Glutamatergic neuron (in vitro differentiated cells): ENCODE results near the gene FIGNL2. TPM values are rescaled to one million over a fixed set of nuclear protein-coding genes. Genes with fewer than 3 reads are reported as not detected.

Experiments used
- DNase-seq: peaks from one replicate; pipeline ENCODE4 v3.0.0; 2022
- H3K27ac Mint-ChIP-seq: one replicate; pipeline ENCODE4 v1.8.0; 2020; ENCODE audit warnings: mild to moderate bottlenecking, mixed read lengths, inconsistent platforms; ENCODE audit not compliant: unreplicated experiment
- H3K27me3 Mint-ChIP-seq: one replicate; pipeline ENCODE4 v1.8.0; 2020; ENCODE audit warnings: mild to moderate bottlenecking, moderate library complexity, mixed read lengths, inconsistent platforms; ENCODE audit not compliant: unreplicated experiment
- H3K36me3 Mint-ChIP-seq: one replicate; pipeline ENCODE4 v1.8.0; 2020; ENCODE audit warnings: mild to moderate bottlenecking, mixed read lengths, inconsistent platforms; ENCODE audit not compliant: unreplicated experiment
- H3K4me1 Mint-ChIP-seq: one replicate; pipeline ENCODE4 v1.8.0; 2020; ENCODE audit warnings: mild to moderate bottlenecking, low read depth, mixed read lengths, inconsistent platforms; ENCODE audit not compliant: unreplicated experiment
- H3K4me3 Mint-ChIP-seq: one replicate; pipeline ENCODE4 v1.8.0; 2020; ENCODE audit warnings: mild to moderate bottlenecking, mixed read lengths, inconsistent platforms; ENCODE audit not compliant: unreplicated experiment
- H3K9me3 Mint-ChIP-seq: one replicate; pipeline ENCODE4 v1.8.0; 2020; ENCODE audit warnings: mild to moderate bottlenecking, moderate library complexity, mixed read lengths, inconsistent platforms; ENCODE audit not compliant: unreplicated experiment
- total RNA-seq: library from RNA; stranded (reverse); fragmentation: NEBNext Ultra II Directional; extraction: Animal tissue kit (Norgen Biotek cat#: 25700); gene quantifications from one replicate; pipeline ENCODE4 v1.2.1, GENCODE V29; 2021; ENCODE audit not compliant: unreplicated experiment
- TF ChIP-seq, protein P1 (sequence below): fragments of 200-600 bp; sonication (generic); IDR thresholded peaks from one replicate; pipeline ENCODE4 v1.5.0; 2021; ENCODE audit not compliant: partially characterized antibody, unreplicated experiment

Gene FIGNL2
- total RNA-seq, 1 donor from 2014 or later = 107 TPM

DNA sequence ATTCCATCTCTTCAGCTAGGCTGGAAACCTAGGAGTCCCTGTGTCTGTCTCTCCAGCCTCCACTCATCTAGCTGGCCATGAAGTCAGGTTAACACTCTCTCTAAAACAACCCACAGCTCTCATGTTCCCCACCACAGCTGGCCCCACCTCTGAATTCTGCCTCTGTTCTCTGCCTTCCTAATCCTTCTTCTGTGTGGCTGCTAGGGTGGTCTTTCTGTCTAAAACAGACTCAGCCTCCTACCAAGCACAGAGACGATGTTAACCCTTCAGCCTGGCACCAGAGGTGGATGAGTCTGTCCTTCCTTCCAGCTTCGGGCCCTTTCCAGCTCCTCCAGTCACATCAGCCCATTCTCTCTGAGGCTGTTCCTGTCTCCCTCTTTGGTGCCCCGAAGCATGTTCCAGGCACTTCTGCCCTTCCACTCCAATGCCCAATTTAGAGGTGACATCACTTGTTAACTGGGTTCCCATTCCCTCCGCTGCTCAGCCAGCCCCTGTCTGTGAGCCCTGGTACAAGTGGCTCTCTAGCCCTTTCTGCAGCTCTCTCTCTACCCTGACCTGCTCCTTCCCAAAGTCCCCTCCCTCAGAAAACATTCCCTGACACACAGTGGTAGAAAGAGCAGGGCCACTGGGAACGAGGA lies 9.1 kb downstream of the FIGNL2 start:
- Mint-ChIP-seq H3K27ac (peak overlapping the region; percentile 85), H3K4me3 (peak overlapping the region; percentile 80), H3K9me3 (peaks cover 11% of the 10 kb centered on the region), H3K4me1 (peaks cover 63% of the 10 kb centered on the region), H3K36me3 (no peaks in the 10 kb centered on the region), H3K27me3 (peaks cover 25% of the 10 kb centered on the region)
- no peak for DNase-seq
- TF ChIP-seq, protein P1, sequence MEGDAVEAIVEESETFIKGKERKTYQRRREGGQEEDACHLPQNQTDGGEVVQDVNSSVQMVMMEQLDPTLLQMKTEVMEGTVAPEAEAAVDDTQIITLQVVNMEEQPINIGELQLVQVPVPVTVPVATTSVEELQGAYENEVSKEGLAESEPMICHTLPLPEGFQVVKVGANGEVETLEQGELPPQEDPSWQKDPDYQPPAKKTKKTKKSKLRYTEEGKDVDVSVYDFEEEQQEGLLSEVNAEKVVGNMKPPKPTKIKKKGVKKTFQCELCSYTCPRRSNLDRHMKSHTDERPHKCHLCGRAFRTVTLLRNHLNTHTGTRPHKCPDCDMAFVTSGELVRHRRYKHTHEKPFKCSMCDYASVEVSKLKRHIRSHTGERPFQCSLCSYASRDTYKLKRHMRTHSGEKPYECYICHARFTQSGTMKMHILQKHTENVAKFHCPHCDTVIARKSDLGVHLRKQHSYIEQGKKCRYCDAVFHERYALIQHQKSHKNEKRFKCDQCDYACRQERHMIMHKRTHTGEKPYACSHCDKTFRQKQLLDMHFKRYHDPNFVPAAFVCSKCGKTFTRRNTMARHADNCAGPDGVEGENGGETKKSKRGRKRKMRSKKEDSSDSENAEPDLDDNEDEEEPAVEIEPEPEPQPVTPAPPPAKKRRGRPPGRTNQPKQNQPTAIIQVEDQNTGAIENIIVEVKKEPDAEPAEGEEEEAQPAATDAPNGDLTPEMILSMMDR = no peak

DNA sequence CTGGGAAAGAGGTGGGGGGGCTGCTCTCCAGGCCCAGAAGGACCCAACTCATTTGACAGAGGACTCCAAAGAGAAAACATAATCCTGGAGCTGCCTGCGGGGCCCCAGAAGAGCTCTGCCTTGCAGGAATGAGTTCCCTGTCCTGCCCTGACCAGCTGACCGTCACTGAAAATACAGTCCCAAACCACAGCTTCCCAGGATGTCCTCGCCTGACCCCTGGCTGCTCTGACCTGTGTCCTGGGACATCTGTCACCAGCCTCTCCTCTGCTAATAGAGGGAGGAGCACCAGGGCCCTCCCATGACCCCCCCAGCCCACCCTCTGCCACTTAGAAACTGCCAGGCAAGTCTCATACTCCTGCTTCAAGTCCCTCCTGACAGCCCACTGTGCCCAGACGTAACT lies 9.8 kb downstream of the FIGNL2 start:
- H3K9me3 Mint-ChIP-seq = peaks cover 15% of the 10 kb centered on the region
- peaks cover 62% of the 10 kb centered on the region for H3K4me1 Mint-ChIP-seq
- DNase-seq = no peak
- H3K27ac Mint-ChIP-seq = no peak overlapping the region
- TF ChIP-seq, protein P1 = no peak
- peak overlapping the region; percentile 80 for H3K4me3 Mint-ChIP-seq
- H3K27me3 Mint-ChIP-seq = peaks cover 30% of the 10 kb centered on the region
- peaks cover 3% of the 10 kb centered on the region for H3K36me3 Mint-ChIP-seq

DNA sequence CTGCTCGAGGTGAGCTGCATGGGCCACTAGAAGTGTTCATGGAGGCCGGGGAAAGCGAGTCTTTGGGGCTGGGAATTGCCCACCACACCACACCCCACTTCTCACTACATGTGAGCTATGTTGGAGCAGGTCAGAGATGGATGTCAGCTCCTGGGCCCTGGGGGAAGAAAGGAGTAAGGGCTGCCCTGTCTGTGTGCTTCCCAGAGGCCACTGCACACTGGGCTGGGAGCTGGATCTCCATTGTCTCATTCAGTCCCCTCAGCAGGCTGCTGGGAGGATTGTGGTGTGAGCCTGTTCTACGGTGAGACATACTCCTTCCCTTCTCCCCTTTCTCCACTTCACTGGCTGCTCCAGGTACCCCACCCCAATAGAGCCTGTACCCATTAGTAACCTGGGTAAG lies 10.5 kb downstream of the FIGNL2 start:
- Mint-ChIP-seq H3K4me3 (peak overlapping the region; percentile 76), H3K36me3 (peaks cover 5% of the 10 kb centered on the region), H3K27me3 (peaks cover 31% of the 10 kb centered on the region), H3K27ac (peak overlapping the region; percentile 97), H3K4me1 (peaks cover 62% of the 10 kb centered on the region), H3K9me3 (peaks cover 17% of the 10 kb centered on the region)
- no peak for DNase-seq
- TF ChIP-seq, protein P1 = no peak

DNA sequence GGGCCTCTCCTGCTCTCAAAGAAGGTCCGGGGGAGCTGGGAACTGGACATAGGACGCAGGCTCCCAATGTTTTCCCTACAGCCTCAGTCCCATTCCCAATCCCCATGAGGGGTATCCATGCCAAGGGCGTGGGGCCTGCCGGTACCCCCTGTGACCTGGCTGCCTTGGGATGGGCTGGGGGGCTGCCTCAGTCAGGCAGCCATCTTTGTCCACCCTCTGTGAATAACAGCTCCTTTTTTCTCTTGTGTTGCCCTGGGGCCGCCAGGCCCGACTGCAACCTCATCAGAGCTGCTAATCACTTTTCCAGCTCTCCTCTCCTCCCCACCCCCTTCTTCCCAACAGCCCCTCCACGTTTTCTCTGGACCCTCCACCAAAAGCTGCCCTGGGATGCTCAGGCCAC lies 11.2 kb downstream of the FIGNL2 start:
- Mint-ChIP-seq H3K36me3 (peaks cover 5% of the 10 kb centered on the region), H3K4me1 (peaks cover 69% of the 10 kb centered on the region)

DNA sequence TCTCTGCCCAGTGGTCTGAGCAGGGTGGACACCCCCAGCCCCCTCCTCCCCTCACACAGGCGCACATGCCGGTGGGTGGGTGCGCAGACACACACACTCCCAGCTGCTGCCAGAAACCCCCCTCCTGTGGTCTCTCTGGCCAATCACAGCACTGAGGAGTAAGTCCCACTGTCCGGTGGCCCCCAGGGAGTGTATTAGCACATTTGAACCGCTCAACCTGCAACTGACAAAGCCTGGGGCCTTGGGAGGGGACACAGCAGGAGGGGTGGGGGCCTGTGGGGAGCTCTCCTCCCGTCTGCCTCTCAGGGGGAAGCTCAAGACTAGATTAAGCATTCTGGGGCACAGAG lies 11.7 kb downstream of the FIGNL2 start:
- Mint-ChIP-seq H3K4me1 (peaks cover 69% of the 10 kb centered on the region), H3K4me3 (peak overlapping the region; percentile 76), H3K27ac (peak overlapping the region; percentile 97), H3K27me3 (peaks cover 35% of the 10 kb centered on the region), H3K9me3 (peaks cover 18% of the 10 kb centered on the region), H3K36me3 (peaks cover 5% of the 10 kb centered on the region)
- TF ChIP-seq, protein P1 = no peak
- peak; percentile 78 for DNase-seq

More for the DNA sequence above, 11.2 kb downstream of the FIGNL2 start:
- no peak for DNase-seq
- Mint-ChIP-seq H3K9me3 (peaks cover 18% of the 10 kb centered on the region), H3K4me3 (peak overlapping the region; percentile 76), H3K27me3 (peaks cover 34% of the 10 kb centered on the region), H3K27ac (peak overlapping the region; percentile 97)
- TF ChIP-seq, protein P1 = no peak
